COR-L47 (cell line): ENCODE data around the gene PLSCR3.
"Not testable (repeated sequence)": the region's sequence is repeated elsewhere in the genome, so short reads cannot be mapped to it uniquely, and the experiment has no call there.

ENCODE experiments used
- DNase-seq: peaks from one replicate; lab custom pipeline; 2025; lab: John Stamatoyannopoulos, UW

The PLSCR3 gene

GRCh38 chr17:7380321-7380720 lies 14.0 kb downstream of the PLSCR3 start:
- DNase-seq: no peak

GRCh38 chr17:7379134-7379533 lies 15.2 kb downstream of the PLSCR3 start:
- no peak for DNase-seq

- DNase-seq: no peak
Observed at GRCh38 chr17:7374353-7374752, 20.0 kb downstream of the PLSCR3 start.

GRCh38 chr17:7370853-7371252 lies 23.5 kb downstream of the PLSCR3 start:
- no peak for DNase-seq

- DNase-seq: no peak
Observed at GRCh38 chr17:7369825-7370224, 24.5 kb downstream of the PLSCR3 start.

GRCh38 chr17:7368599-7368994 lies 25.7 kb downstream of the PLSCR3 start:
- DNase-seq: not testable (repeated sequence)

GRCh38 chr17:7367918-7368598 lies 26.3 kb downstream of the PLSCR3 start:
- no peak for DNase-seq

GRCh38 chr17:7367083-7367482 lies 27.2 kb downstream of the PLSCR3 start:
- DNase-seq: no peak

GRCh38 chr17:7365963-7366362 lies 28.4 kb downstream of the PLSCR3 start:
- not testable (repeated sequence) for DNase-seq

- no peak for DNase-seq
Observed at GRCh38 chr17:7363311-7363710, 31.0 kb downstream of the PLSCR3 start.

GRCh38 chr17:7361906-7362305 lies 32.4 kb downstream of the PLSCR3 start:
- DNase-seq: no peak

- DNase-seq: no peak
Observed at GRCh38 chr17:7357381-7357780, 36.9 kb downstream of the PLSCR3 start.

- DNase-seq: no peak
Observed at GRCh38 chr17:7356756-7357155, 37.6 kb downstream of the PLSCR3 start.

- DNase-seq: peak; percentile 64
Observed at GRCh38 chr17:7356072-7356549, 38.2 kb downstream of the PLSCR3 start.

- no peak for DNase-seq
Observed at GRCh38 chr17:7355573-7355972, 38.8 kb downstream of the PLSCR3 start.

GRCh38 chr17:7355053-7355452 lies 39.3 kb downstream of the PLSCR3 start, which contains the start of gene TMEM95:
Gene TMEM95, plus strand, starts transcription at chr17:7355156. Its CDS starts 49 bp downstream, at chr17:7355205.
- no peak for DNase-seq

- DNase-seq: peak; percentile 53
Observed at GRCh38 chr17:7354262-7354843, 40.0 kb downstream of the PLSCR3 start.

GRCh38 chr17:7352910-7353635 lies 41.3 kb downstream of the PLSCR3 start:
- no peak for DNase-seq

- DNase-seq: no peak
Observed at GRCh38 chr17:7352503-7352889, 41.8 kb downstream of the PLSCR3 start.

- DNase-seq: no peak
Observed at GRCh38 chr17:7351665-7352502, 42.4 kb downstream of the PLSCR3 start, which contains the start of gene KCTD11. Gene KCTD11, plus strand, starts transcription at chr17:7352162.

- no peak for DNase-seq
Observed at GRCh38 chr17:7348478-7349242, 45.7 kb downstream of the PLSCR3 start.
